ENCODE data around the gene PPM1G.
"Not testable (repeated sequence)": the region's sequence is repeated elsewhere in the genome, so short reads cannot be mapped to it uniquely, and the experiment has no call there.

PPM1G gene

GRCh38 chr2:27428978-27429541 is 19.7 kb upstream of the PPM1G start:
- Histone ChIP-seq H3K4ac (ENCODE audit: low read depth in 1 of 2, low read length in 2 of 2) (peak overlapping the region; percentile 81 to 100), H3K23ac (ENCODE audit: low read length in 2 of 2) (no peak overlapping the region), H4K8ac (ENCODE audit: low read length) (peak overlapping the region; percentile 52), H4K91ac (ENCODE audit: low read length) (no peak overlapping the region), H3K18ac (ENCODE audit: low read depth in 1 of 2, low read length in 2 of 2) (peak overlapping the region; percentile 65 to 97), H3K9ac (ENCODE audit: low read length) (peak overlapping the region; percentile 98), H3K4me1 (ENCODE audit: control insufficient read depth, insufficient read depth, low read depth, low read length) (peaks cover 7% of the 10 kb centered on the region), H2BK120ac (ENCODE audit: low read depth, low read length) (peak overlapping the region; percentile 97), H3K9me3 (ENCODE audit: control insufficient read depth, low read length) (no peaks in the 10 kb centered on the region), H2BK12ac (ENCODE audit: low read length in 2 of 2) (no peak overlapping the region), H3K14ac (ENCODE audit: low read length in 2 of 2) (peak overlapping the region in 1 of 2 experiments; percentile 32), H2BK15ac (ENCODE audit: low read depth, poor library complexity, severe bottlenecking) (no peak overlapping the region), H2AK5ac (ENCODE audit: low read length, severe bottlenecking) (no peak overlapping the region), H3K27me3 (ENCODE audit: control insufficient read depth in 1 of 2, insufficient read depth in 1 of 2, low read length in 2 of 2) (no peaks in the 10 kb centered on the region), H3K36me3 (ENCODE audit: control insufficient read depth in 1 of 2, insufficient read depth in 2 of 2, low read depth in 1 of 2, low read length in 2 of 2) (peaks cover 6 to 12% of the 10 kb centered on the region in 2 experiments), H3K27ac (ENCODE audit: low read length, poor library complexity, severe bottlenecking) (peak overlapping the region; percentile 91), H3K79me1 (replicated peaks; ENCODE audit: low read length, poor library complexity, severe bottlenecking) (peaks cover 2% of the 10 kb centered on the region), H3K4me2 (ENCODE audit: low read length, poor library complexity, severe bottlenecking) (peak overlapping the region; percentile 92), H2AFZ (ENCODE audit: low read depth, low read length) (peak overlapping the region; percentile 61), H3K4me3 (ENCODE audit: insufficient read depth in 1 of 2, low read depth in 1 of 2, low read length in 2 of 2) (peak overlapping the region; percentile 89 to 96), H2BK5ac (ENCODE audit: low read depth, low read length, poor library complexity, severe bottlenecking) (peak overlapping the region; percentile 99)
- WGBS: under 1% methylated on average over 39 of the region's 51 CpGs
- DNase-seq: peak; percentile 90

GRCh38 chr2:27428213-27428977 is 19.0 kb upstream of the PPM1G start, which contains the start of gene NRBP1:
Gene NRBP1, plus strand, starts transcription at chr2:27428631. Its CDS starts 4,643 bp downstream, at chr2:27433274.
- peak within 1 kb of the TSS; percentile 99 for H2BK5ac ChIP-seq (ENCODE audit: low read depth, low read length, poor library complexity, severe bottlenecking)
- peak within 1 kb of the TSS; percentile 77 for H2AFZ ChIP-seq (ENCODE audit: low read depth, low read length)
- H3K23ac ChIP-seq (ENCODE audit: low read length in 2 of 2): peak within 1 kb of the TSS in 1 of 2 experiments; percentile 89
- H4K8ac ChIP-seq (ENCODE audit: low read length): peak within 1 kb of the TSS; percentile 52
- peaks cover 2% of the 10 kb centered on the region for H3K79me1 ChIP-seq (replicated peaks; ENCODE audit: low read length, poor library complexity, severe bottlenecking)
- H3K36me3 ChIP-seq (ENCODE audit: control insufficient read depth in 1 of 2, insufficient read depth in 2 of 2, low read depth in 1 of 2, low read length in 2 of 2): peaks cover 5 to 6% of the 10 kb centered on the region in 2 experiments
- H3K9ac ChIP-seq (ENCODE audit: low read length): peak within 1 kb of the TSS; percentile 98
- under 1% methylated on average over 61 of the region's 75 CpGs for WGBS
- peak within 1 kb of the TSS in 1 of 2 experiments; percentile 63 for H2BK12ac ChIP-seq (ENCODE audit: low read length in 2 of 2)
- peak within 1 kb of the TSS; percentile 92 for H3K4me2 ChIP-seq (ENCODE audit: low read length, poor library complexity, severe bottlenecking)
- H3K4ac ChIP-seq (ENCODE audit: low read depth in 1 of 2, low read length in 2 of 2): peak within 1 kb of the TSS; percentile 81 to 100
- no peaks in the 10 kb centered on the region for H3K27me3 ChIP-seq (ENCODE audit: control insufficient read depth in 1 of 2, insufficient read depth in 1 of 2, low read length in 2 of 2)
- H2AK5ac ChIP-seq (ENCODE audit: low read length, severe bottlenecking): no peak within 1 kb of the TSS
- H3K27ac ChIP-seq (ENCODE audit: low read length, poor library complexity, severe bottlenecking): peak within 1 kb of the TSS; percentile 95
- peaks cover 7% of the 10 kb centered on the region for H3K4me1 ChIP-seq (ENCODE audit: control insufficient read depth, insufficient read depth, low read depth, low read length)
- H3K18ac ChIP-seq (ENCODE audit: low read depth in 1 of 2, low read length in 2 of 2): peak within 1 kb of the TSS; percentile 68 to 97
- peak; percentile 94 for DNase-seq
- H3K9me3 ChIP-seq (ENCODE audit: control insufficient read depth, low read length): no peaks in the 10 kb centered on the region
- peak within 1 kb of the TSS; percentile 26 for H2BK15ac ChIP-seq (ENCODE audit: low read depth, poor library complexity, severe bottlenecking)
- H4K91ac ChIP-seq (ENCODE audit: low read length): peak within 1 kb of the TSS; percentile 80
- H3K4me3 ChIP-seq (ENCODE audit: insufficient read depth in 1 of 2, low read depth in 1 of 2, low read length in 2 of 2): peak within 1 kb of the TSS; percentile 89 to 96
- peak within 1 kb of the TSS in 1 of 2 experiments; percentile 91 for H3K14ac ChIP-seq (ENCODE audit: low read length in 2 of 2)
- peak within 1 kb of the TSS; percentile 97 for H2BK120ac ChIP-seq (ENCODE audit: low read depth, low read length)

DNA sequence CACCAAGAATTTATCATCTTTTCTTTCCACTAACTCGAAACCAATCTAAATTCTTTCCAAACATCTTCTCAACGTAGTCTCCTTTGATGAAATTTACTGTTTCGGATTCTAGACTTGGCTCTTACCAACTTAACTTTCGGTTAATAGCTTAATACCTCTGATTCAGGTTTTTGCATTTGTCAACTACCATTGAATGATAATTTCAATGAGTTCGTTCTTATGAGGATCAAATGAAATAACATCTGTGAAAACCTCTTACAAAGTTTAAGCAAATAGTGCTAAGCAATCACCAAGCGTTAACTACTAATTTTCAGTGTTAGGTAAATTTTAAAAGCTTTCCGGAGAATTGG is 18.4 kb upstream of the PPM1G start:
- Histone ChIP-seq H3K4me3 (ENCODE audit: insufficient read depth in 1 of 2, low read depth in 1 of 2, low read length in 2 of 2) (peak overlapping the region; percentile 89), H4K8ac (ENCODE audit: low read length) (no peak overlapping the region), H2BK12ac (ENCODE audit: low read length in 2 of 2) (no peak overlapping the region), H2BK120ac (ENCODE audit: low read depth, low read length) (no peak overlapping the region), H3K18ac (ENCODE audit: low read depth in 1 of 2, low read length in 2 of 2) (peak overlapping the region in 1 of 2 experiments; percentile 95), H3K4ac (ENCODE audit: low read depth in 1 of 2, low read length in 2 of 2) (no peak overlapping the region), H3K4me2 (ENCODE audit: low read length, poor library complexity, severe bottlenecking) (peak overlapping the region; percentile 64), H3K36me3 (ENCODE audit: control insufficient read depth in 1 of 2, insufficient read depth in 2 of 2, low read depth in 1 of 2, low read length in 2 of 2) (peaks cover 0 to 3% of the 10 kb centered on the region in 2 experiments), H3K79me1 (replicated peaks; ENCODE audit: low read length, poor library complexity, severe bottlenecking) (peaks cover 2% of the 10 kb centered on the region), H3K4me1 (ENCODE audit: control insufficient read depth, insufficient read depth, low read depth, low read length) (peaks cover 7% of the 10 kb centered on the region), H3K27ac (ENCODE audit: low read length, poor library complexity, severe bottlenecking) (peak overlapping the region; percentile 95), H3K14ac (ENCODE audit: low read length in 2 of 2) (no peak overlapping the region), H2AK5ac (ENCODE audit: low read length, severe bottlenecking) (no peak overlapping the region), H4K91ac (ENCODE audit: low read length) (no peak overlapping the region), H2BK15ac (ENCODE audit: low read depth, poor library complexity, severe bottlenecking) (no peak overlapping the region), H3K9ac (ENCODE audit: low read length) (peak overlapping the region; percentile 98), H3K9me3 (ENCODE audit: control insufficient read depth, low read length) (no peaks in the 10 kb centered on the region), H3K27me3 (ENCODE audit: control insufficient read depth in 1 of 2, insufficient read depth in 1 of 2, low read length in 2 of 2) (no peaks in the 10 kb centered on the region), H2BK5ac (ENCODE audit: low read depth, low read length, poor library complexity, severe bottlenecking) (peak overlapping the region; percentile 71), H2AFZ (ENCODE audit: low read depth, low read length) (no peak overlapping the region), H3K23ac (ENCODE audit: low read length in 2 of 2) (no peak overlapping the region)
- 40% methylated on average over 5 of the region's 7 CpGs for WGBS
- no peak for DNase-seq

- WGBS: 96% methylated on average over 10 of the region's 10 CpGs
- H3K9ac ChIP-seq (ENCODE audit: low read length); H2BK120ac ChIP-seq (ENCODE audit: low read depth, low read length): not testable (repeated sequence)
Measured at GRCh38 chr2:27425039-27425438, 15.6 kb upstream of the PPM1G start.

More at GRCh38 chr2:27425039-27425438, 15.6 kb upstream of the PPM1G start:
- not testable (repeated sequence) for H3K27me3 ChIP-seq (ENCODE audit: control insufficient read depth in 1 of 2, insufficient read depth in 1 of 2, low read length in 2 of 2); H2BK5ac ChIP-seq (ENCODE audit: low read depth, low read length, poor library complexity, severe bottlenecking); H3K4ac ChIP-seq (ENCODE audit: low read depth in 1 of 2, low read length in 2 of 2); H2AK5ac ChIP-seq (ENCODE audit: low read length, severe bottlenecking); H3K79me1 ChIP-seq (replicated peaks; ENCODE audit: low read length, poor library complexity, severe bottlenecking); H3K4me3 ChIP-seq (ENCODE audit: insufficient read depth in 1 of 2, low read depth in 1 of 2, low read length in 2 of 2); H3K18ac ChIP-seq (ENCODE audit: low read depth in 1 of 2, low read length in 2 of 2); H3K4me2 ChIP-seq (ENCODE audit: low read length, poor library complexity, severe bottlenecking); H3K36me3 ChIP-seq (ENCODE audit: control insufficient read depth in 1 of 2, insufficient read depth in 2 of 2, low read depth in 1 of 2, low read length in 2 of 2); H2BK12ac ChIP-seq (ENCODE audit: low read length in 2 of 2); H3K9me3 ChIP-seq (ENCODE audit: control insufficient read depth, low read length); H3K4me1 ChIP-seq (ENCODE audit: control insufficient read depth, insufficient read depth, low read depth, low read length); H4K91ac ChIP-seq (ENCODE audit: low read length); DNase-seq; H3K27ac ChIP-seq (ENCODE audit: low read length, poor library complexity, severe bottlenecking); H4K8ac ChIP-seq (ENCODE audit: low read length); H3K14ac ChIP-seq (ENCODE audit: low read length in 2 of 2); H3K23ac ChIP-seq (ENCODE audit: low read length in 2 of 2); H2AFZ ChIP-seq (ENCODE audit: low read depth, low read length); H2BK15ac ChIP-seq (ENCODE audit: low read depth, poor library complexity, severe bottlenecking)
